Fibroblast of skin of left biceps (primary cell): Measurements from ENCODE around the gene PTPRD.

Source experiments
- DNase-seq, 2 experiments: peaks; one replicate each; pipeline ENCODE4 v3.0.0-alpha.2; 2013; ENCODE audit warnings: low read depth in 2 of 2

The PTPRD gene

DNA sequence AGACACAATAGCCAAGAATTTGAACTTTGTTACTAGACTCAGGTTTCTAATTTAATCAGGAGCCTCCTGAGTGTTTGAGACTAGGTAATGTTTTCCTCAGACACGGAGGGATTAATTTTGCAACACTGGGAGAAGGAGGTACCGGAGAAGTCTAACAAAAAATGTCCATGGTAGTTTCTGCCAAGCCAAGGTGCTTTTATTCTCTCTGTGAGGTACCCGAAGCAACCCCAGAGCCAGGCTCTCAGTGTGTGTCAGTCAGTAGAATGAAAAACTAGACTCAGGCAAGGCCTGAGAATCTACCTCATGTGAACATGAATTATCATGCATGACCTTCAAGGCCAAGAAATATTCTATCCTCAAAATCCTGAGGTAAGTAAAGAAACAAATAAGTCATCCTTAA lies 1832.4 kb downstream of the PTPRD start:
- no peak for DNase-seq

GRCh38 chr9:8779478-8779877 lies 1833.3 kb downstream of the PTPRD start:
- no peak for DNase-seq

GRCh38 chr9:8778356-8778755 lies 1834.4 kb downstream of the PTPRD start:
- DNase-seq, result no peak

GRCh38 chr9:8772302-8772701 lies 1840.5 kb downstream of the PTPRD start:
- DNase-seq, result no peak

GRCh38 chr9:8769153-8769552 lies 1843.6 kb downstream of the PTPRD start:
- no peak for DNase-seq

- no peak for DNase-seq
Measured at GRCh38 chr9:8766096-8766495, 1846.7 kb downstream of the PTPRD start.

GRCh38 chr9:8764051-8764450 lies 1848.8 kb downstream of the PTPRD start:
- peak; percentile 81 to 87 for DNase-seq

DNA sequence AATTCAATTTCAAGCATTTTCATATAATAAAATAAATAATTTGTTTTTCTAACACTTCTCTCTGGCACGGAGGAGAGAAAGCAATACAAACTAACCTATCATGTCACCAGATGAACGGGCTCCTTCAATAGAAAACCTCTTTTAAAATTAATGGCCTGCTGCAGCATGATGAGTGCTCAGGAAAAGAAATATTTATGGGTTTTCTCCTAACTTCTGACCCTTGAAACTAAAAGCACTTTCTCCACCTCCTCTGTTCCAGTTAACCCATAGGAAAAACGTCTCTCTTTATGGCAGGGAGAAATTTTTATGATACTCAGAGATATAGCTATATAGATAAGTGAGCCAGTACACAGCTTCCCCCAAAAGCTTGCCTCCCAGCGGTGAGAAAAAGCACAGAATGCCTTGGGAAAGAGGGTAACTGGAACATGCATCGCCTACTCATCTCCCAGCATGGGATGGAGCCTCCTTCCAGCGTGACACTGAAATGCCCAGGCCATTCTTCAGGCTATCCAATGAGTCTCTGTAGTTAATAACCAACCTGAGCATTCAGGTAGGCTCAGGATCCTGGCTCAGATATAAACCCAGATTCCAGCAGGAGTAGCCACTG lies 1850.2 kb downstream of the PTPRD start:
- DNase-seq, result no peak

DNA sequence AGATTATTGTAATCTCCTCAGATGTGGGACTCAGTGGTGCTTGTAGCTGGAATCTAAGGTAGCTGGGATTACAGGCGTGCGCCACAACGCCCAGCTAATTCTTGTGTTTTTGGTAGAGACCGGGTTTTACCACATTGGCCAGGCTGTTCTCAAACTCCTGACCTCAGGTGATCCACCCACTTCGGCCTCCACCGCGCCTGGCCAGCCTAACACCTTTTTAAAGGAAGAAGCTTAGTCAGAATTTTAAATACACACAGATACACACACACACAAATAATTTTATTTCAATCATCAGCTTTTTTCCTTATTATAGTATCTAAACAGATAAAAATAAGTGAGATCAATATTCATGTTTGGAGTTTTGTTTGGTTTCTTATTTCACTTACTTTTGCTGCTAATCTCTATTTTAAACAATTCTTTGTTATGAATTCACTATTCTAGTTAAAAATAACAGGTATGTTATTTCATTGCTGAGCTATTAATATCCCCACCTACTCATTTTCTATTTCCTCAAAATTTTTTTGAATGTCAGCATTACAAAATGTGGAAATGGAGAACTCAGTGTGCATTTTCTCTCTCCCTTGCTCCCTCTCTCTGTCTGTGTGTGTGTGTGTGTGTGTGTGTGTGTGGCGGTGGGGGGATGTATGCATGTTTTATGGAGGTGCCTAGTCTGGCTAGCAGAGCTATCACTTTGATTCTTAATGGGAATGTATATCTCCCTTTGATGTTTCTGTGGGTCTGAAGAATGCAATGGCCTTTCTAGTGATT lies 1852.6 kb downstream of the PTPRD start:
- DNase-seq, result no peak

GRCh38 chr9:8757881-8758280 lies 1854.9 kb downstream of the PTPRD start:
- no peak for DNase-seq

- no peak for DNase-seq
Measured at GRCh38 chr9:8754751-8755150, 1858.1 kb downstream of the PTPRD start.

DNA sequence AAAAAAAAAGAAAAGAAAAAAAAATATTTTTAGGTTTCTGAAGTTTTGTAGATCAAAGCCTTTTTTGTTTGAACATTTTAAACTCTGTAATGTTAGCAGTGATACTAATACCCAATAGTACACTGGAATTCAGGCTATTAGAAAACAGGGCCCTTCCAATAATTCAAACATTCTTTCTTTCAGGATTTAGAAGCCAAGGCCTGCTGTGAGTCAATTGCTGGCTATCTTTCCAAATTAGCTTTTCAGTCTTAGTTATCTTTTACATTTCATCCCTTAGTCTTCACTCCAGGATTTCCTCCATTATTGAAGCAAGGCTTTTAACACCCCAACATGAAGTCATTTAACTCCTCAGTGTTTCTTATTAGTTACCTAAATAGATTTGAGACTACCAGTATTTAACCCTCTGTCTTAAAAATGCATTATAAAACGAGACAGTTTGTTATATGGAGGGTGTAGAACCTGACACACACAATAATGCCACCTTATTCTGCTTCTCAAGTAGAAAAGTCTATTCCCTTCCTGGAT lies 1861.3 kb downstream of the PTPRD start:
- no peak for DNase-seq

DNA sequence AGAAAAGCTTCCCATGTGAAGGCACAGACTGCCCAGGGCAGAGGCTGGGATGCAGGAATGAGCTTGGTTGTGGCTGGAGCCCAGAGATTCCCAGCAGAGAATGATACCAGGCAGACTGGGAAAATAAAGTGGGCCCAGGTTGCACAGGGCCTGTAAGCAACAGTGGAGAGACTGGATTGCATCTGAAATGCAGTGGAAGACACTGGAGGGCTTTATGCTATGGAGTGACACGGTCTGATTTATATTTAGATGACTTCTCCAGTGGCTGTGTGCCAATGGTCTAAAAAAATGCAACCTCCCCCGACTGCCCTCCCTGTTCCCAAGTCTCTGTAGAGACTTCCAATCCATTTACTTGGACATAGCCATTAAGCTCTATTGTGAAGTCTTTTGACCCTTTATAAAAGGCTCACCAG lies 1862.2 kb downstream of the PTPRD start:
- no peak for DNase-seq

DNA sequence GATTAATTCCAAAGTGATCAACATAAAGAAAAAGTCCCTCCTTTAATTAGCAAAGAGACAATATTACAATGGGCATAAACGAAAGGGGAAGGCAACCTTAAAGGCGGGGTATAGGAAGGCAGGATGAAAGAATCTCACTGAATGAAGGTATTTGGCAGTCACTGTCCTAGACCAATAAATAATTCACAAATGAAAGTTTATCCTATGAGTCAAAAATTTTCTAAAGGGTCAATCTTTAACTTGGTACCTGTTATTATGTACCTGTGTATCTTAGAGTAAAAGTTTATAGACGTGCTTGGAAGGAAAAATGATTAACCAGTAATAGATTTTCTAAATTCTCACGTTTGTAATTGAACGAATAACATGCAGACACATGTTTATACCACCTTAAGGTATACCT lies 1867.5 kb downstream of the PTPRD start:
- no peak for DNase-seq

- DNase-seq, result no peak
Measured at GRCh38 chr9:8738945-8739344, 1873.9 kb downstream of the PTPRD start.

DNA sequence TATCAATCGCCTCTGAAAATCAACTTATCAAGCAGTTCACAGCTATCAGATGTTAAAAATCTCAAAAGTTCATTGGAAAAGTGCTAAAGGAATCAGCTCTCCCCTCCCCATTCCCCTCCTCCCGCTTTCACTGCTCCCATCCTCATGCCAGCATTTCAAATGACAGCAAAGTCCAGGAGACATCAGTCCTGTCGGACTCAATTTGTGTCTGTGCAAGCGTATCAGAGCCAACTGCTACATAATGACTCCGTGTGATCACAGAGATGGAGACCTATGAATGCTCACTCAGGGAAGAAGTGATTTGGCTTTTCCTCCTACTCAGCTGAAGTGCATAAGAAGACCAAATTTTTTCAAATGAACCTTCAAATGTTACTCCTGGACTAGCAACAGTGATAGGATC lies 1876.0 kb downstream of the PTPRD start:
- no peak for DNase-seq

DNA sequence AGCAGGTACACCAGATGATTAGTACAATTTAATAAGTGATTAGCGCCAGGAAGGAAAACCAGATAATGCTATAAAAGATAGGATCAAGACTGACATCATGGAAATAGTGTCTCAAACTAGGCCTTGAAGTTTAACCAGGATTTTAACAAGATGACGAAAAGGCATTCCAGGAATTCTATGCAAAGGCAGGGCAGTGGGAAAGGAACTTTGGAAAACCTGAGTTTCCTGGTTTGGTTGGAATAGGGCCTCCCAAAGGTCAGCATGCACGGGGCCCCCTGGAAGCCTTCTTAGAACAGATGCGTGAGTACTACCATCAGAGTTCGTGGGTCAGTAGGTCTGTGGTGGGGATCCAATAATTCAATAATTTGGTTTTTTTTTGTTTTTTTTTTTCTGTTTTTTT lies 1878.0 kb downstream of the PTPRD start:
- no peak for DNase-seq

GRCh38 chr9:8733131-8733954 lies 1879.5 kb downstream of the PTPRD start:
- no peak for DNase-seq

DNA sequence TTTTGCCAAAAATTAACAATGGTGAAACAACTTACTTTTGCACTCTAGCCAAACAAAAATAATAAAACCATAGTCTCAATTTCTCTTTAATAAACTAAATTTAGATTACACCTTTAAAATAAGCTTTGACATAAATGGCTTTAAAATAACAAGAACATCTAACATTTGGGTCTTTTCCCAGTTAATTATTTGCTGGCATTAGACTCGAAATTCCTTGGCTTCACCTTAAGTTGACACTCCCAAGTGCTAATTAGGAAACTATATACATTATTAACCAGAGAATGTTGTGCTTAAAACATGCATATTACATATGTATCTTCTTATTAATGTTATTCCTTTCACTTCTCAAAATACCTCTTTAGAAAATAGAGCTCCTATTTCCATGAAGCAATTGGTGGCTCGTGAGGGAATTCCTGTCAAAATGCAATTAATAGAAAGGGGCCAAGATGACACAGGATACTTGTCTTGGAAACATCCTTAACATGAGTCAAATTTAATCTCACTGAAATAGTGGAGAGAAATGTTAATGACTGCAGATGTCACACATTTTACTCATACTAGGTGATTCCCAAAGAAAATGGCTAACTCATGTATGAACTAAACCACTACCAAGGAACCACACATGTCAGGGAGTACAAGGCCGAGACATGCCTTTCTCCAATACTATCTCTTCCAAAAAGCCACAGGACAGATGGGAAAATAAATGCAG lies 1880.3 kb downstream of the PTPRD start:
- no peak for DNase-seq

DNA sequence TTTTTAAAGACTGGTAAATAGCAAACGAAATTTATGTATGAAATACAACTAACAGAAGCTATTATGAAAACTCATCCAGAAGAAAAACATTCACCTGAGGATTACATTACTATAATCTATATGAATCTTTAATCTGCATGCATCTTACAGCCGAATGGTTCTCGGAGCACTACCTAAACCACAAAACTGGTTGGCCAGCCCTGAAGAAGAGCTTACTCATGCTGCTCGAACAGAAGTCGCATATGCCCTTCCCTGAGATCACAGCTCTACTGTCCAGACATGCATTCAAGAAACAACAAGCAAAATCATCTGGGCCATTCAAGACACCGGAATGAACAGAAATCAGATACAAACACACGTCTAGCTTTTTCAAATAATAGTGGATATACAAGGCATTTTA lies 1882.2 kb downstream of the PTPRD start:
- no peak for DNase-seq

- no peak for DNase-seq
Measured at GRCh38 chr9:8728910-8729309, 1883.9 kb downstream of the PTPRD start.

DNA sequence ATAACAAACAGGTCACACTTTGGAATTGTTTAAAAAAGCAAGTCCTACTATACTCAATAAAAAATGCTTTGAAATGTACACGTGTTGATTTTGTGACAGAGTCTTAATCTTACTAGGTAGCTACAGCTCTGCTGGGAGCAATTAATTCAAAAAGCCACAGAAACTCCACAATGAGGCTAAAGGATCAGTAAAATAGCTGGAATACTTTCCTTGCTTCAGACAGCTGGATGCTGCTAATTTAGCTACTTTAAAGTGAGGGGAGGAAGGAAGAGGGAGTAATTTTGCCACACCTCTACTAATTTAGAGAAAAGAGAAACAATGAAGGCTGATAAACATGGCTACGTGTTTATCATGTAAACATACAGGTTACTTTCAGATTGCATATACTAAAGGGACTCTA lies 1885.6 kb downstream of the PTPRD start:
- no peak for DNase-seq
